ENCODE measurements around the gene UNG. TPM values are rescaled to one million over a fixed set of nuclear protein-coding genes. Genes with fewer than 3 reads are reported as not detected.

UNG gene
- total RNA-seq, 1 experiment from 2014 or later, result 99.0 TPM

GRCh38 chr12:109131154-109132050 lies 34.0 kb downstream of the UNG start:
- CTCF ChIA-PET, result interaction anchor here (0.6 to 1.0 kb wide), 2 partner anchors 20 to 262 kb away, joined by 3 to 5 read pairs; no protein-coding TSS in a partner anchor
- no peak overlapping the region for H3K4me3 ChIP-seq (replicated peaks in 1 of 2; ENCODE audit: low read depth in 1 of 2, low read length in 2 of 2)
- TF ChIP-seq MAX (IDR thresholded peaks at IDR 0.05) (peak; percentile 27; the same call in 1 of the 2 replicates), ZBTB33 (IDR thresholded peaks at IDR 0.05; ENCODE audit: extremely low read depth, insufficient replicate concordance, low read length) (no peak)

More at GRCh38 chr12:109131154-109132050, 34.0 kb downstream of the UNG start:
- H3K9me2 ChIP-seq (ENCODE audit: insufficient read depth), result no peaks in the 10 kb centered on the region
- peak overlapping the region; percentile 67 for H3K4me2 ChIP-seq (ENCODE audit: low read length)
- no peaks in the 10 kb centered on the region for H4K20me1 ChIP-seq (ENCODE audit: insufficient read depth)
- H3K36me3 ChIP-seq (ENCODE audit: control insufficient read depth in 1 of 2, insufficient read depth in 2 of 2, low read length in 2 of 2), result no peaks in the 10 kb centered on the region
- no peaks in the 10 kb centered on the region for H3K27me3 ChIP-seq (ENCODE audit: insufficient read depth, low read length)
- ChIA-PET POLR2A (no interaction called here), RAD21 (ENCODE audit: low non-redundant PET in 1 of 2, low total read pairs in 2 of 2, uncharacterized antibody in 2 of 2, unreplicated experiment in 2 of 2) (no interaction called here)
- DNase-seq (ENCODE audit: low read depth, low spot score) (peak; percentile 10), ATAC-seq (peak; percentile 88)
- intact Hi-C loops (cut with micrococcal nuclease), result no loop called here
- peaks cover 5 to 12% of the 10 kb centered on the region in 2 experiments; a peak in 3 of 4 replicates for H3K4me1 ChIP-seq (ENCODE audit: control insufficient read depth in 1 of 2, insufficient read depth in 2 of 2, low read length in 2 of 2)
- BruUV-seq (replicated peaks), result no TSS peak
- H2AFZ ChIP-seq (ENCODE audit: low read depth, low read length, poor library complexity, severe bottlenecking), result peak overlapping the region; percentile 68
- no peaks in the 10 kb centered on the region for H3K79me2 ChIP-seq (ENCODE audit: insufficient read depth, low read length)
- no peak overlapping the region for H3K9ac ChIP-seq (ENCODE audit: low read length)
- no peaks in the 10 kb centered on the region for H3K9me3 ChIP-seq (ENCODE audit: control insufficient read depth in 1 of 2, insufficient read depth in 1 of 2, low read depth in 1 of 2, low read length in 2 of 2)
- no peak overlapping the region for H3K27ac ChIP-seq (ENCODE audit: low read depth, low read length)

Measured in HCT116 (cell line).